Measurements from ENCODE around the gene CNN3.

Gene CNN3

DNA sequence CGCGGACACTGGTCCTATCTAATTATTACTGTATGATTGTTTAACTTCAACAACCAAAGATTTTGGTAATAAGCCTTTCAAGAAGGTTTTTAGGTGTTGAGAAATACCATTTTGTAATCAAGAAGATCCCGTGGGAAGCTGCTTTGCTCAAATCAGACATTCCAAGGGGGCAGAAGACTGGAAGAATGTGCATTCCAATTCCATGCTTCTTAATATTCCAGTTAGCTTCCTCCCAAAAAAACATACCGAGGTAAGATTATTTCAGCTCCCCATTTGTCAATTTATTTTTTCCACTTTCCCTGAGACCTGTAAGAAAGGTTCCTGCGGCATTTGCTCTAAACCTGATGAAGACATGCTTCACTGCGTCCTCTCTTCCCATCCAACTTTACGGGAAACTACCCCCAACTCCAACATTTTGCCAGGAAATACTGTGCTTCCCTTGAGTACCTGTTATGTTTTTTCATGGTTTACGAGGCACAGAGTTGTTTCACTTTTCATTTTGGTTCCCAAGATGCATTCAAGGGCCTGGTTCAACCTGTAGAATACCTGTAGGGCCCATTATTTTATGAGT, 4.1 kb downstream of the CNN3 start:
- peak; percentile 70 for DNase-seq (ENCODE audit: low spot score)

DNA sequence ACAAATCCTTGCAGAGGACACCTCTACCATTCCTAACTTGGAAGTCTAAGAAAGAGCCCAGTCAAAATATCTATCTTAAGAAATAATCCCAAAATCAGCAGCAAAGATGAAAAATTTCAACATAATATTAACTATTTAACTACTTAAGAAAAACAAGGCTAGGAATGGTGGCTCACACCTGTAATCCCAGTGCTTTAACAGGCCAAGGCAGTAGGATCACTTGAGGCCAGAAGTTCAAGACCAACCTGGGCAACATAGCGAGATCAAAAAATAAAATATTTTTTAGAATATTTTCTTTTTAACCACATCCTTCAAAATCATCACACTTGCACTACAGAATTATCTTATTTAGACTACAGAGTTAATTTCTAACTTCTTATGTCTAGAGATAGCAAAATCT, 4.9 kb downstream of the CNN3 start:
- no peak for DNase-seq (ENCODE audit: low spot score)

- DNase-seq (ENCODE audit: low spot score), result no peak
Observed at GRCh38 chr1:94920061-94920460, 6.8 kb downstream of the CNN3 start.

GRCh38 chr1:94919241-94920030, 7.5 kb downstream of the CNN3 start:
- DNase-seq (ENCODE audit: low spot score), result no peak

DNA sequence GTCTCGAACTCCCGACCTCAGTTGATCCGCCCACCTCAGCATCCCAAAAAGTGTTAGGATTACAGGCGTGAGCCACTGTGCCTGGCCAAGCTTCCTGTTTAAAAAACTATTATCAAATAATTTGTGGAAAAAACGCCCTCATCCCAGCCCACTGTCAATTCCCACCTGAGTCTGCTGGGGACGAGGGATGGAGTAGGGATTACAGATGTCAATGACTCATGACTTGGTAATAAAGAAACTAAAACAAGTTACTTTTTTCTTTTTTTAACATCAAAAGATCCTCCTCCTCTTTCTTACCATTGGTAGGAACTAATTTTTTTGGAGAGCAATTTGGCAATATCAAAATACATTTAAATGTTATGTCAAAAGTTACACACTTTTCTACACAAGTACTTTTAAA, 9.7 kb downstream of the CNN3 start:
- DNase-seq (ENCODE audit: low spot score), result no peak

DNA sequence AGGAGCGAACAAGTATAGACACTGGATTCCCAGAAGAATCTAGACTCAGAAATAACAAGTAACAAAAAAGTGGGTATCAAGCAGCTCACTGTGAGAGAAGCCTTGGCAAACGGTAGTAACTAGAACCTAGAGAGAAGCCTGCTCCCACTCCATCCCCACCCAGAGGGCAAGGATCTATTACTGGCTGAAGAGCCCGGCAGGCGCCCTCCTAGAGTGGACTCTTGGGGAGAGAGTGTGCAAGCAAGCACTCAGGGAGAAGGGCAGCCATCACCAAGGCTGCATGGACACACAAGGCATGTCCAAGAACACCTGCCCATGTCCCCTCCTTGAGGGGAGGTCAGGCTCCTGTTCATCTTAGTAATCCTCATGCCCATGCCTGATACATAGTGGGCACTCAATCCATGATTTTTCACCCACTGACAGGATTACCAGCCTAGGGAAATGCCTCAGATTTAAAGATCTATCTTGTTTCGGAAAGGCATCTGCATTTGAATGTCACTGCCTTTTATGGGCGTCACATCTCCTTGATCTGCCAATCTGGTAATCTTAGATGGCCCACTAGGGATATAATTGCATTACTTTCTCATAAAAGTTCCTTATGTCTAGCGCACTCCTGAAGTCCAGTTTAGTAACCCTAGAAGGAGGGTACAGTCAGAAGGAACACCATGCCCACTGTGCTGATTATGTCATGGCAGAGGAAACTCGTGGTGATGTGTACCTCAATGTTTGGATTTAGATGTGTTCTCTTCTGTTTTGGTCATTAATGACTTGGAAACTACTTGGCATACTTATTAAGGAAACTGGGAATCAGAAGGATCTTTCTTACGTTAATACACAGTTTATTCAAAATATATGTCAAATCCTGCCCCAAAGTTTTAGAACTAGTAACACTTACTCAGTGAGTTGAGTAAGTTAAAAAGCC, 14.4 kb downstream of the CNN3 start:
- no peak for DNase-seq (ENCODE audit: low spot score)

DNA sequence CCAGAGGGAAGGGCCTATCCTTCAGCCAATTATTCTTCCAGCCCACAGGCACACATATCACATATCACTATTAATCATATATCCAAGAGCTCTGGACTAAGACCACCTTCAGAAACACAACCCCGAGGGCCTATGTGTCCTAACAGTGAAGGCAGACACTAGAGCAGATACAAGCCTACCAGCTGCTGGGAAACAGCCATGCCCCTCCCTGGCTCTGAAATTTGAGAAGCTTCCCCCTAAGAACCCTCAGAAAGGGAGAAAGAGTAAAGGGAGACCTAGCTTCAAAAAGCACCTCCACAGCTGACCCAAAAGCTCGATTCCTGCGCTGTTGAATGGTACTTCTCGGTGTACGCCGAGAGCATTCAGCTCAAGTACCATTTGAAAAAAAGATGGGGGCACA, 17.4 kb downstream of the CNN3 start:
- no peak for DNase-seq (ENCODE audit: low spot score)

GRCh38 chr1:94908965-94909364, 17.9 kb downstream of the CNN3 start:
- DNase-seq (ENCODE audit: low spot score), result no peak

GRCh38 chr1:94908190-94908589, 18.7 kb downstream of the CNN3 start:
- no peak for DNase-seq (ENCODE audit: low spot score)

DNA sequence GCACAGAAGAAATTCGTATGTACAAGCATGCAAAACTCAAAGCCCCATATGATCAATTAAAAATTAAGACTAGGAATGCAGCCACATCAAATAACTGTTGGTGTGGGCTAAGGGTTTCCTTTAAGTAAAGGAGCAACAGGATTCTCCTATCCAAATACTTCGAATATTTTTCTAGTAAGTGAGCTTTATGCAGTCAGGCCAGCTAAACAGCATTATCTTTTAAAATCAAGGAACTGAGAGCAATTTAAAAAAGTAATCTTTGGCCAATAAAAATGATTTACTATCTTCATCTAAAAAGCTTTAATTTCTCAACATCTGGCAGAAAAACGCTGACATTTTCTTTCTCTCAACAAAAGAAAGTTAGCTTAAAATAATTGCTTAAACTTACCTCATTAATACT, 19.8 kb downstream of the CNN3 start:
- no peak for DNase-seq (ENCODE audit: low spot score)

GRCh38 chr1:94906382-94906781, 20.5 kb downstream of the CNN3 start:
- no peak for DNase-seq (ENCODE audit: low spot score)

GRCh38 chr1:94905207-94905606, 21.7 kb downstream of the CNN3 start:
- DNase-seq (ENCODE audit: low spot score), result no peak

GRCh38 chr1:94903280-94904009, 23.5 kb downstream of the CNN3 start:
- DNase-seq (ENCODE audit: low spot score), result peak; percentile 69

- DNase-seq (ENCODE audit: low spot score), result no peak
Observed at GRCh38 chr1:94901841-94902240, 25.1 kb downstream of the CNN3 start.

DNA sequence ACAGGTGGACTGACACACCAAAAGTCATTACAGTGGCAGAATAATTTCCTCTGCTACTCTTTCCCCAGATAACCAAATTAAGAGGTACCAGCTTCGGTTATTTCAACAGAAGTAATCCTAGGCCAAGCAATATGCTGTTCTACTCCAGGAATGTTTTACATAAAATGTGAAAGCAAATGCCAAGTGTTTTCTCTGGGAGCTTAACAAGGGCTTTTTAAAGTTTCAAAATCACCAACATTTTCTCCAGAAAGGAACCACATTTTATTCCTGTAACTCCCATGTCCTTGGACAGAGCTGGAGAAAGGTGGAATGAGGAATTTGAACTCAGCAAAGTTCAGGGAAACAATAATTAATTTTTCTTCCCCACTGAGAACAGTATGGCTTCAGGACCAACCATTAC, 27.2 kb downstream of the CNN3 start:
- no peak for DNase-seq (ENCODE audit: low spot score)

DNA sequence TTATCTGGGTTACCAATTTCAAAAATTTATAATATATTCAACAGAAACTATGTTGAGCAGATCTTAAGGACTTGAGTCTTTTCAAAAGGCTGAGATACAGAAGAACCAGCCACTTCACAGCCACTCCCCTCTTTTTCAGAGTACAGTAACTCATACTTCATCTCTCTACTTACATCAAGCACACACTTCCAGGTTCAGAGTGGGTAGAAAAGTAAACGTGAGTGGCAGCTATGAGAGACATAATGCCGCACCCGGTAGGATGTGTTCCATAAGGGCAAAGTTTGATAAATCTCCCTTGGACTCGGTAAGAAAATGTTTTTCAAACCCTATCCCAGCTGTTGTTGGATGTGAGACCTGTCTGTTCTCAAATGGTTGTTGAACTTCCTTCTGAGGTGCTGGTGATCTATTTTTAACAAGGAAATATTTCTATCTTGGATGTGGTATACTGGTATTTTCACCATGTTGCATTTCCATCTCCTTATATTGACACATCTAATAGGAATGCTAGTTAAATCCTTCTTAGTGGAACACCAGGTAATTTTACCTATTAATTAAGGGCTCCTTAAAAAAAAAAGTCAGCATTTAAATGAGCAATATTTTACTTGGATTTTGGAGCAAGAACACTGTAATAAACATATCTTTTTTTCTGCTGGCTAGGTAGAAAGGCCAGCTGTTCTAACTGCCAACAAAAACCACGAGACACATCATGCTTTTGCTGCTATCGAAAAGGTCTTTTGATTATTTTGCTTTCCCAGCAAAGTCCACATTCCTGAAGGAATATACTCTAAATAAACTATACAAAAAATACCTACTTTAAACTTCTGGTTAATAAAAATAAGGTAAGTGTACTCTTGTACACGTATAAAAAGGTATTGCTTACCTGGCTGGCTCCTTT, 28.2 kb downstream of the CNN3 start:
- peak; percentile 40 for DNase-seq (ENCODE audit: low spot score)

DNA sequence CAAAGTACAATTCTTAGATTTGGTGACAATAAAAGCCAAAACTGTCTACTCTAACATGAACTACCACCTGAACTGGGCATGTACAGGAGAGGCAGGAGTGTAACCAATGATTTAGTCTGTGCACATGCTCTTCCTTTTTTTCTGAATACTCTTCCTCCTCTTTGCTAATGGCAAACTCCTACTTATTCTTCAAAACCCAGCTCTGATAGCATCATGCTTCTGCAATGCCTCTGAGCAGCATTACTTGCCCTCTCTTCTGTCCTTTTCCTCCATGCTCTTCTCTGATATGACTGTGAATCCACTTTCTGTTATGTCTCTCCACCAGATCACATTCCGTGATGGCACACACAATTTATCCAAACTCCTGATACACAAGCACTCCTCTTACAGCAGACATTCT, 31.4 kb downstream of the CNN3 start:
- DNase-seq (ENCODE audit: low spot score), result no peak

- no peak for DNase-seq (ENCODE audit: low spot score)
Observed at GRCh38 chr1:94894630-94895029, 32.3 kb downstream of the CNN3 start.

- no peak for DNase-seq (ENCODE audit: low spot score)
Observed at GRCh38 chr1:94892604-94893254, 34.2 kb downstream of the CNN3 start.

DNA sequence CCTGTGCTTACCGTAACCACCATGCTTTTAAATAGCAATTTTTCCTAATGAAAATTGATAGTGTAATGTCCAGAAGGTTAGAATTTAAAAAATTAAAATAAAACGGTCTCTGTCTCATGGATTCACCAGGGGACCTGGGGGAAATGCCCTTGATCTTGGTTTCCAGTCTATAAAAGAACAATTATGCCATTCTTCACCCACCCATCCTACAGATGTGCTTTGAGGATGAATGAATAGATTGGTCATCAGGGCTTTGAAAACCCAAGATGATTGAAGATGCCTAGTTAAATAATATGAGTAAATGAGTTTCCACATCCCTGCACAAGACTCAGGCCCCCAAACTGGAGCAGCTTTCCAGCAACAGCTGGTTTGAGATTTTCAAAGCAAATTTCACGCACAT, 38.7 kb downstream of the CNN3 start:
- DNase-seq (ENCODE audit: low spot score), result no peak

Data from kidney tubule cell (primary cell).